Measurements from ENCODE around the gene TIPIN.

The TIPIN gene, protein sequence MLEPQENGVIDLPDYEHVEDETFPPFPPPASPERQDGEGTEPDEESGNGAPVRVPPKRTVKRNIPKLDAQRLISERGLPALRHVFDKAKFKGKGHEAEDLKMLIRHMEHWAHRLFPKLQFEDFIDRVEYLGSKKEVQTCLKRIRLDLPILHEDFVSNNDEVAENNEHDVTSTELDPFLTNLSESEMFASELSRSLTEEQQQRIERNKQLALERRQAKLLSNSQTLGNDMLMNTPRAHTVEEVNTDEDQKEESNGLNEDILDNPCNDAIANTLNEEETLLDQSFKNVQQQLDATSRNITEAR

DNA sequence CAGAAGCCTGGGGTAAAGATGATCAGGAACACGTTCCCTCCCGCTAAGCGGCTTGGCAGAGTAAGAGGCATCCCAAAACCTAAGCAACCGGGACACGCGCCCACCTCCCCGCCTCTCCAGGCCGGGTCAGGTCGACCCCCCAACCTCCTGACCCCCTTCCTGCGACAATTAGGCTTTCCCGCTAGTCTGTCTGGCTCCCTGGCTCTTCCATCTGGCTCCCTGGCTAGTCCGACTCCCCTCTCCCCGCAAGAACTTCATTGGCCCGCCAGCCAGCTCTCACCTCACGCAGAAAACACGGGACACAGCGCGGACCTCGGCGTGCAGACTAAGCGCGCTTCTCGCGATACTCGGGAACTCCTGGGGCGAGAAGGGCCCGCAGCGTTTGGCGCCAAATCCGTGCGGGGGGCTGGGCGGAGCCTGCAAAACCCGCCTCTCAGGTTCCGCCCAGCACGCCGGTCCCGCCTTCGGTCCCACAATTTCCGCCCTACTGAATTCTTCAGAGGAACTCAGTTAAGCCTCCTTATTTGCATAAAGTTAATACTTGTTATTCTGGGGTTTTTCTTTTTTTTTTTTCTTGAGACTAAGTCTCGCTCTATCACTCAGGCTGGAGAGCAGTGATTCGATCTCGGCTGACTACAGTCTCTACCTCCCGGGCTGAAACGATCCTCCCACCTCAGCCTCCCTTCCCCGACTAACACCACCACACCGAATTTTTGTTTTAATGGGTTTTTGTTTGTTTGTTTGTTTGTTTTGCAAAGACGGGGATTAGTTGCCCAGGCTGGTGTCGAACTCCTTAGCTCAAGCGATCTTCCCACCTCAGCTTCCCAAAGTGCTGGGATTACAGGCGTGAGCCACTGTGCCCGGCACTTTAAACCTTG lies at the start of gene TIPIN:
TIPIN (minus strand) TSS at position 327 of the 878 bp plus-strand sequence. CDS start 3,738 bp downstream, outside the sequence.
- POLR2A ChIA-PET = interaction anchor here (0.6 to 1.5 kb wide), 5 partner anchors 8 to 142 kb away, joined by 3 to 7 read pairs (median 4); partner anchors contain the start of gene MAP2K1
- Histone ChIP-seq H3K9me3 (ENCODE audit: control insufficient read depth, insufficient read depth, low read depth, low read length) (no peaks in the 10 kb centered on the region), H3K27ac (ENCODE audit: extremely low read depth, low read depth, low read length) (peak within 1 kb of the TSS; percentile 87), H3K36me3 (ENCODE audit: control insufficient read depth in 2 of 2, insufficient read depth in 1 of 2, low read length in 2 of 2) (peaks cover 22 to 24% of the 10 kb centered on the region in 2 experiments), H3K4me3 (ENCODE audit: low read depth, low read length) (peak within 1 kb of the TSS; percentile 88), H3K4me1 (ENCODE audit: control insufficient read depth, insufficient read depth, low read length) (peaks cover 6% of the 10 kb centered on the region; the same call in 1 of the 2 replicates)
- CTCF ChIA-PET = interaction anchor here (0.6 to 0.9 kb wide), 2 partner anchors 17 to 141 kb away, joined by 3 to 5 read pairs; no protein-coding TSS in a partner anchor
- TF ChIP-seq SALL2 (tag by site-specific recombination; IDR thresholded peaks at IDR 0.05; ENCODE audit: borderline replicate concordance) = no peak
- TF ChIP-seq YY1 (tag by site-specific recombination; IDR thresholded peaks at IDR 0.05) = peak; percentile 25; the same call in 1 of the 2 replicates
- TF ChIP-seq ZNF341 (tag by site-specific recombination; IDR thresholded peaks at IDR 0.05; ENCODE audit: low read depth) = peak; percentile 100
- TF ChIP-seq ZNF596 (tag by site-specific recombination; IDR thresholded peaks at IDR 0.05) = no peak
- TF ChIP-seq ZNF571 (tag by site-specific recombination; IDR thresholded peaks at IDR 0.05) = no peak
- peak; percentile 80 for TF ChIP-seq SP7 (tag by site-specific recombination; IDR thresholded peaks at IDR 0.05)
- TF ChIP-seq ZFP41 (tag by site-specific recombination; IDR thresholded peaks at IDR 0.05; ENCODE audit: borderline replicate concordance) = no peak
- no peak for TF ChIP-seq ZNF624 (tag by site-specific recombination; IDR thresholded peaks at IDR 0.05)
- TF ChIP-seq ZNF19 (tag by site-specific recombination; IDR thresholded peaks at IDR 0.05; ENCODE audit: low read depth) = no peak
- peak; percentile 38; the same call in 1 of the 2 replicates for TF ChIP-seq ZNF449 (tag by site-specific recombination; IDR thresholded peaks at IDR 0.05)
- TF ChIP-seq ATF2 (tag by site-specific recombination; IDR thresholded peaks at IDR 0.05; ENCODE audit: low read depth) = no peak
- peak; percentile 90 for TF ChIP-seq ZNF660 (tag by site-specific recombination; IDR thresholded peaks at IDR 0.05)
- TF ChIP-seq AEBP2 (tag by site-specific recombination; IDR thresholded peaks at IDR 0.05; ENCODE audit: borderline replicate concordance) = no peak
- no peak for TF ChIP-seq ZNF214 (tag by site-specific recombination; IDR thresholded peaks at IDR 0.05; ENCODE audit: borderline replicate concordance)
- peak; percentile 46; the same call in 1 of the 2 replicates for TF ChIP-seq KLF9 (tag by site-specific recombination; IDR thresholded peaks at IDR 0.05; ENCODE audit: low read depth)
- no peak for TF ChIP-seq SCRT2 (tag by site-specific recombination; IDR thresholded peaks at IDR 0.05)
- TF ChIP-seq ZNF211 (tag by site-specific recombination; IDR thresholded peaks at IDR 0.05; ENCODE audit: low read depth) = no peak
- no peak for TF ChIP-seq ZNF433 (tag by site-specific recombination; IDR thresholded peaks at IDR 0.05; ENCODE audit: low read depth)
- no peak for TF ChIP-seq ZBTB44 (tag by site-specific recombination; IDR thresholded peaks at IDR 0.05)
- no peak for TF ChIP-seq YY2 (tag by site-specific recombination; IDR thresholded peaks at IDR 0.05)
- TF ChIP-seq, protein P1, sequence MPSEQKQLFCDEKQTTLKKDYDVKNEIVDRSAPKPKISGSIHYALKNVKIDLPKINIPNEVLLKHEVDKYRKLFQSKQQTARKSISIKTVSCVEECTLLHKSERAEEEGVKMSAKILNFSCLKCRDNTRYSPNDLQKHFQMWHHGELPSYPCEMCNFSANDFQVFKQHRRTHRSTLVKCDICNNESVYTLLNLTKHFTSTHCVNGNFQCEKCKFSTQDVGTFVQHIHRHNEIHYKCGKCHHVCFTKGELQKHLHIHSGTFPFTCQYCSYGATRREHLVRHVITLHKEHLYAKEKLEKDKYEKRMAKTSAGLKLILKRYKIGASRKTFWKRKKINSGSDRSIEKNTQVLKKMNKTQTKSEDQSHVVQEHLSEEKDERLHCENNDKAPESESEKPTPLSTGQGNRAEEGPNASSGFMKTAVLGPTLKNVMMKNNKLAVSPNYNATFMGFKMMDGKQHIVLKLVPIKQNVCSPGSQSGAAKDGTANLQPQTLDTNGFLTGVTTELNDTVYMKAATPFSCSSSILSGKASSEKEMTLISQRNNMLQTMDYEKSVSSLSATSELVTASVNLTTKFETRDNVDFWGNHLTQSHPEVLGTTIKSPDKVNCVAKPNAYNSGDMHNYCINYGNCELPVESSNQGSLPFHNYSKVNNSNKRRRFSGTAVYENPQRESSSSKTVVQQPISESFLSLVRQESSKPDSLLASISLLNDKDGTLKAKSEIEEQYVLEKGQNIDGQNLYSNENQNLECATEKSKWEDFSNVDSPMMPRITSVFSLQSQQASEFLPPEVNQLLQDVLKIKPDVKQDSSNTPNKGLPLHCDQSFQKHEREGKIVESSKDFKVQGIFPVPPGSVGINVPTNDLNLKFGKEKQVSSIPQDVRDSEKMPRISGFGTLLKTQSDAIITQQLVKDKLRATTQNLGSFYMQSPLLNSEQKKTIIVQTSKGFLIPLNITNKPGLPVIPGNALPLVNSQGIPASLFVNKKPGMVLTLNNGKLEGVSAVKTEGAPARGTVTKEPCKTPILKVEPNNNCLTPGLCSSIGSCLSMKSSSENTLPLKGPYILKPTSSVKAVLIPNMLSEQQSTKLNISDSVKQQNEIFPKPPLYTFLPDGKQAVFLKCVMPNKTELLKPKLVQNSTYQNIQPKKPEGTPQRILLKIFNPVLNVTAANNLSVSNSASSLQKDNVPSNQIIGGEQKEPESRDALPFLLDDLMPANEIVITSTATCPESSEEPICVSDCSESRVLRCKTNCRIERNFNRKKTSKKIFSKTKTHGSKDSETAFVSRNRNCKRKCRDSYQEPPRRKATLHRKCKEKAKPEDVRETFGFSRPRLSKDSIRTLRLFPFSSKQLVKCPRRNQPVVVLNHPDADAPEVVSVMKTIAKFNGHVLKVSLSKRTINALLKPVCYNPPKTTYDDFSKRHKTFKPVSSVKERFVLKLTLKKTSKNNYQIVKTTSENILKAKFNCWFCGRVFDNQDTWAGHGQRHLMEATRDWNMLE (tag by site-specific recombination; conservative IDR thresholded peaks at IDR 0.05; ENCODE audit: low read depth) = peak; percentile 60; the same call in 1 of the 2 replicates
- peak; percentile 75 for TF ChIP-seq ZNF843 (tag by site-specific recombination; IDR thresholded peaks at IDR 0.05)
- peak; percentile 97 for TF ChIP-seq SP2 (tag by site-specific recombination; IDR thresholded peaks at IDR 0.05)
- no peak for TF ChIP-seq ZNF473 (tag by site-specific recombination; IDR thresholded peaks at IDR 0.05)
